NCI-H345 (cell line): Measurements from ENCODE around the gene NEK2.
"Not testable (repeated sequence)": the region's sequence is repeated elsewhere in the genome, so short reads cannot be mapped to it uniquely, and the experiment has no call there.

Experiments used
- DNase-seq: peaks from one replicate; lab custom pipeline; 2025; lab: John Stamatoyannopoulos, UW

The NEK2 gene

DNA sequence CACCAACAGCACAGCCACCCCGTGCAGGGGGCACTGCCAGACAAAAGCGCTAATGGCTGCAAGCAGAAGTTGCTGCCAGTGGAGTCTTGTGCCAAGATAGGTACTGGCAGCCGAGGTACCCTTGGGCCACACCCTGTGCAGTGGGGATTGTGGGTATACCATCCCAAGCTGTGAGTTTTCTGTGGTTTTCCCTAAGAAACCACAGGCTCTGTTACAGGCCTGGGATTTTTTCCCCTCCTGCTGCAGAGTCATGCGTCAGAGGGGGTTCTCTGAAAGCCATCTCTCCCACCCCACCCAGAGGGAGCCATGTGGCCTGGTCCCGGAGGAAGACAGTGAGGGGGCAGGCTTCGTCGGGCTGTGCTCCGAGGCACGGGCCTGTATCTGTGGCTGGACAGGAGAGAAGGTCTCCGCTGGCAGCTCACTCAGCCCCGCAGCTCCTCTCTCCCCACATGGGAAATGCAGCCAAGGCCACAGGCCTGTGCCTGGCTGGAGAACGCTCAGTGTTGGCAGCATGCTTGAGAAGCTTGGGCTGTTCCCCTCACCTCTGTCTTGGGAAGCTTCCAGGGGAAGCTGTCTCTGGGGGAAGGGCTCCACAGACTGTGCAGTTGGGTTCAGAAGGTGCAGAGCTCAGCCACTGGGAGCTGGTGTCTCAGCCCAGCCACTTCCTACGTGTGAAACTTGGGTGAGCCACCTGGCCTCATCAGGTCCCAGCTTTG, 42.5 kb downstream of the NEK2 start:
- DNase-seq: no peak

DNA sequence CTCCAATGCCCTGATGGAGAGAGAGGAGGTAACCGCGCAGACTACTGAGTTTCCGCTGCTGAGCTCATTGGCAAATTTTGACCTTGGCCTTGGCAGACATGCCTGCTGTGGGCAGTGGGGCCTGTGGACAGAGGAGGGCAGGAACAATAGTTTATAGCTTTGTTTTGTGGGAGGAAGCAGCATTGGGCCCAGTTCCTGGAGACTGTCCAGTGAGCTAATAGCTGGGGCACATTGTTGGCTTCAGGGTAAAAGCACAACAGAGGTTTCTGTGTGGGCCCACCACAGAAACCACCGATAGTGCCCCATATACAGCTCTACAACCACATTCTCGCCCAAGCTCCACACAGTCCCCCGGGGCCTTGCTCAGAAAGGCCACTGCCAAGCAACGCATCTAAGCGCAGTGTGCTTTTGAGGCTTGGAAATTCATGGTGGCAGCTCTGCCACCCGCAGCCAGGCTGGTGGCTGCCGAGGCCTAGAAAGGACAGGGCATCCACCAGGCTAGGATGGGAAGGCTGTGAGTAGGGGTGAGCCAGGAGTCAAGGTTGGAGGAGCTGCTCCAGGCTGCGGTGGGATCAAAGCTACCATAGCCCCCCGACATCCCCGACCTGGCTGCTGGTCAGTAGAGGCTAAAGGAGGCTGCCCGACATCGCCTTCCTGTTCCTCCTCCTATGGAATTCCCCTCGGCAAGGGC, 43.2 kb downstream of the NEK2 start:
- no peak for DNase-seq

DNA sequence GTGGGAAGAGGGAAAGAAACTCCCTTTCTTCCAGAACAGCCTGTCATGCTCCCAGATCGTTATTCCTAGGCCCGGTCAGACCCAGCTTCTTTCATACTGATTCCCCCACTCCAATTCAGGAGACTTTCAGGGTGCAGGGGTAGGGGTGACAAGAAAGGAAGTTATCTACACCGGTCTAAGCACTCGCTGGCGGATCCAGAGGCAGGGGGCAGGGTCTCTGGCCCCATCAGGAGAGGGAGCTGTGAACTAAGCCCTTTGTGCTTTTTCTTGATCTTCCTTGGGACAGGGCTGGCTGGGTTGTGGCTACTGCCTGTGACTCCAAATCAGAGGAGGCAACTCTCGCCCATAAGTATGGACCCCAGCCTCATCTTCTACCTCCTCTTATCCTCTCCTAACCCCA, 44.3 kb downstream of the NEK2 start:
- no peak for DNase-seq

DNA sequence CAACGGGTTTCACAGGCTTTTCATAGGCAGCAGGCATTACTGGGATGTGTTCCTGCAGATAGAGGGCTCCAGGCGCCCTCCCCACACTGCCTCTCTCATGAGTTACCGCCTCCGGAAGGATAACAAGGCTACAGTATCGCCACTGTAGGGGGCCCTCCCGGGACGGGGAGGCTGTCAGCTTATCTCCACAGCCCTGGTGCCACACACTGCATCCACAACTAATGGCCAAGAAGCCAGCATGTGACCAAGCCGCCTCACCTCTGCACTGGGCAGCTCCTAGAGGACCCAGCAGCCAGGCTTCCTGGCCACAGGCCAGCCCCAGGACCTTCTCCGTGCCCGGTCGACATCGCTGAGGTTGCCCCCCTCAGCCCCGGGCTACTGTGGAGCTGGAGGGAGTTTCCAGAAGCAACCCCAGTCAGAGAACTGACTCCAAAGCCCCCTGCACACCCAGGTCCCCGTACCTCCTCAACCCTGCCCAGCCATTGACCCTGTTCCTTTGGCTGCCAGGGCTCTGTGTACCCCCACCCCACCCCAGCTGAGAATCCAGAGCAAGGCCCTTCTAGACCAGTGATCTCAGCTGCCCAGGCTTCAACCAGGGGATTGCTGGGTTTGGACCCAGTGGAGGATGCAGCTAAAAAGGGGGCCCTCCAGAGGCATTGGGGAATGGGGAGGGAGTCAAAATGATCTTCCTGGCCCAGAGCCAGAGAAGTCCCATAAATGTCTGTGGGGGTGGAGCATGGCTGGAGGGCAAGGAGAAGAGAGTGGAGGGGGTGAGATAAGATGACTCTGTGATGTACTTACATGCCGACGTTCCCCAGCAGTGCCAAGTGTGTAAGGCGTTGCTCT, 45.0 kb downstream of the NEK2 start:
- no peak for DNase-seq

DNA sequence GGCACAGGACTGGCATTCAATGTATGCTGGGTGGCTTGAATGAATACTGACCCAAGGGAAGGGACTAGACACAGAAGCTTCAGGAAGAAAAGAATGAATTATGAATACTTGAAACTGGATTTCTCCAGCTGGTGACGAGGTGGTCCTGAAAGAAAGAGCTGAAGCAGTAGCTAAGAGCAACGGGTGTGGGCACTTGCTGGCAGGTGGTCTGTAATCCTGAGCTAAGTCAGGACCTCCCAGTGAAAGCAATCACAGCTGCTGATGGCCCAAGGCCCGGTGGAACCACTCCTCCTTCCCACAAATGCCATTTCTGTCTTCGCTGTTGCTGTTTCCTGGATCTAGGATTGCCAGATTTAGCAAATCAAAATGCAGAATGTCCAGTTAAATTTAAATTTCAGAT, 47.0 kb downstream of the NEK2 start:
- DNase-seq: no peak

DNA sequence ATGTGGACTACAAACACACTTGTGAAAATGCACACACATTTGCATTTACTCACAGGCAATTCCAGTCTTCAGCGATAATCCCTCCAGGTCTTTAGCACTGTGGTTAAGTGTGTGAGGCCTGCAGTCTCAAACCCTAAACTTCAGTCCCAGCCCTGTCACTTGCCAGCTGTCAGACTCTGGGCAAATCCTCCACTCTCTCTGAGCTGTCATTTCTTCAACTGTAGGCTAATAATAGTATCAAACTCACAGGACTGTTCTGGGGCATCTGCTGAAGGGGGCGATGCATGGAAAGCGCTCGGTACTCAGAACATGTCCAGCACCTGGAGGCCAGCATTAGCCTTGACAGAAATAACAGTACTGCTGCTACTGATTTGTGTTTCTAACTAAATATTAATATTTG, 48.2 kb downstream of the NEK2 start:
- DNase-seq: no peak

DNA sequence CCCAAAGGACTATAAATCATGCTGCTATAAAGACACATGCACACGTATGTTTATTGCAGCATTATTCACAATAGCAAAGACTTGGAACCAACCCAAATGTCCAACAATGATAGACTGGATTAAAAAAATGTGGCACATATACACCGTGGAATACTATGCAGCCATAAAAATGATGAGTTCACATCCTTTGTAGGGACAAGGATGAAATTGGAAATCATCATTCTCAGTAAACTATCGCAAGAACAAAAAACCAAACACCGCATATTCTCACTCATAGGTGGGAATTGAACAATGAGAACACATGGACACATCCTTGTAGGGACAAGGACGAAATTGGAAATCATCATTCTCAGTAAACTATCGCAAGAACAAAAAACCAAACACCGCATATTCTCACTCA, 49.6 kb downstream of the NEK2 start:
- DNase-seq: not testable (repeated sequence)

DNA sequence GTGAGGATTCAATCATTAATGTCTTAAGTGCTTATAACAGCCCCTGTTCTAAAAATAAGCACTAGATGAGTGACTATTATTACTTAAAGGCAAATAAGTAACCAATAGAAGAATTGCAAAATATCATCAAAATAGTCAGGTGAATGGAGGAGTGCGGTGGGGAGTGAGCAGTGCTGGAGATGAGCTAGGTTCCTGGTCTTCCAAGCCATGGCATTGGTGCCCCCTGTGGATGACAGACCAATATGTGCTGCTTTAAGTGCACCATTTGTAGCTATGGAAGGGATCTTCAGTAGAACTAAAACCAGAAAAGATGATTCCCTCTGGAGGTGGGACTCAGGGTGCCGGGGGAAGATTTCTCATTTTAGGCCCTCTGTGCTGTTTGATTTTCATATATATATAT, 50.4 kb downstream of the NEK2 start:
- DNase-seq: no peak

DNA sequence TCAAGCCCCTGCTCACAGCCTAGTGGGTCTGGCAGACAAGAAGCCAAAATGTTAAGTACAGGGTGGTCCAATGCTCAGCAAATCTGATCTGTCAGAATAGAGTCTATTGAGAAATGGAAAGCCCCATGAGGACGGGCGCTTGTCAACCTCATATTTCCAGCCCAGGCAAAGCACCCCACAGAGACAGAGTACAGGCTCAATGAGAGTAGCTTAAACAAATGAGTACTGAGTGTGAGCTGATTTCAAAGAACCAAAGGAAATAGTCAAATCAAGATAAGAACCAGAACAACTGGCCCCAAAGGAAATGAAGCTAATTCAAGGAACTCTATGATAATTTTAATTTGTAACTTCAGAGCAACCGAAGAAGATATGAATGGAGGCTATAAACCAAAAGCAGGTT, 51.9 kb downstream of the NEK2 start:
- no peak for DNase-seq

DNA sequence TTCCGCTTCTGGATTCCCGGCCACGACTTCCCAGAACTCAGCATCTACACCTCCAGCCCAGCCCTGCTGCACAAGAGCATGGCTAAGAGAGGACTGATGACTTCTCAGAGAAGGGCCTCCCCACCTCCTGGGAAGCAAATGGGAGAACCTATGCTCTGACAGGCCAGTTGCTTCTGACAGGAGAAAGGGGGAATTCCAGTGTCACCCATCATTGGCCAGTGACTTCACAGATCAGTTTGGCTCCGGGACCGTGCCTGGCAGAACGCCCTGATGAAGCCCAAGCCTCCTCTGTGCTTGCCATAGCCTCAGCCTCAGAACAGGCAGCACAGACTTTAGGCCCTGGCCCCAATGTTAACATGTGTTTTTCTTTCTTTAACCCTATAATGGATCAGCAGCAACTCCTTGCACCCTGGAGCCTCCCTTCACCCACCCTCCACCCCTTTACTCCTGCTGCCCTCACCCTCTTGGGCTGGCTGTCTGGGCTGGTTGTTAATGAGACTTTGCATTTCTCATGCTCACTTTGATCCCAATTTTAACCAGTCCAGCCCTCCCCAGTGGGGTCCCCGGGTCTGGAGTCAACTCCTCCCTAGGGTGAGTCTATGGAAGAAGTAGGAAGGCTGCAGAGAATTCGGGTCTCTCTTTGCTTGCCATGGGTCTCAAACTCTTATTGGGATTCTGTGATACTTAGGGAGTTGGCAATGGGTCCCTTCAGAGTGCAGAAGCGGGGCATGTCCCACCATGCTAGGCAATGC, 53.8 kb downstream of the NEK2 start:
- no peak for DNase-seq

DNA sequence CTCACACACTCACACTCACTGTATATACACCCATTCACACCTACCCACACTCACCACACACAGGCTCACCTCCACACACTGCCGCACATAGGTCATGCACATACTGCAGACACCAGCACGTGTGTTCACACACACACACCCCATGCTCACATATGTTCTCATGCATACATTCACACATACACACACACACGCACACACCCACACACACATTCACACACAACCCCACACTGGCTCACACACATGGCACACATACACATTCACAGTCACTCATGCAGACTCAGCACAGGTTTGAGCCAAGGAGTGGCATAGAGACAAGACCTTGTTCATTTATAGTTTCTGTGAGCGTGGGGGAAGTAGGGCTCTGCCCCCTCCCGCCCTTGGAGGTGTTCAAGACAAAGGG, 55.3 kb downstream of the NEK2 start:
- no peak for DNase-seq

DNA sequence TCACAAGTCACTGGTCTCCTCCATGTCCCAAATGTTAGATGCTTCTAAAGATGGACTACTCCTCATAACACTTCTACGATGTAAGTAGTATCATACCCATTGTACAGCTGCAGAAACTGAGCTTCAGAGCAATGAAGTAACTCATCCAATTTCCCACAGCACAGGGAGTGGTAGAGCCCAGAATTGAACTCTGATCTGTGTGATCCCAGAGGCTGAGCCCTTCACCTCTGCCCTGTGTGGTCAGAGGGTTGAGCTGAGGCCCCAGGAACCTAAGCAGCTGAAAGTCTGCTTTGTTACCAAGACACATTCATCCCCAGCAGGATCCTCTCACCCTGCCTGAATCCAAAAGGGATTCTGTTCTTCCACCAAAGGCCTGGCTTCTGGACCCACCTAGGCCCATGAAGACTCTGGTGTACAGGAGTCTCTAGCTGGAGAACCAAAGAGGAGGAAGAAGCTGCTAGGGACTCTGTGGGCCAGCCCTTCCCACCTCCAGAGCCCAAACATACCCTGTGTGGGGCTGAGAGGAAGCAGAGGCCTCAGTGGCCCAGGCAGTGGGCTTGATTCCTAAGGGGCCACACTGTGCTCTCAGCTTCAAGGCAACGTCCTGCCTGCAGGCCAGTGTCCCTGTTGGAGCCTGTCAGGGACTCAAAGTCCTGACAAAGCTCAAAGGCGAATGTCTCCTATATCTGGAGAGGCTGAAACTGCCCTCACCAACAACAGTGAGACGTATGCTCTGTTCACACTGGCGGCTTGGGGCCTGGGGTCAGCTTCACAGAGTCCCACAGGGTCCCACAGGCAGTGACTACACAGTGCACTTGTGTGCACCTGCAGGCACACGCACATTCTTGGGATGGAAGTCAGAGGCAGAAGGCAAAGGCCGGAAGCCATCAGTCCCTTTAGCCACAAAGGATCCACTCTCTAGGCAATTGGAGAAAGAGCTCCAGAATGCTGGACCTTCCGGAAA, 56.1 kb downstream of the NEK2 start:
- DNase-seq: no peak

DNA sequence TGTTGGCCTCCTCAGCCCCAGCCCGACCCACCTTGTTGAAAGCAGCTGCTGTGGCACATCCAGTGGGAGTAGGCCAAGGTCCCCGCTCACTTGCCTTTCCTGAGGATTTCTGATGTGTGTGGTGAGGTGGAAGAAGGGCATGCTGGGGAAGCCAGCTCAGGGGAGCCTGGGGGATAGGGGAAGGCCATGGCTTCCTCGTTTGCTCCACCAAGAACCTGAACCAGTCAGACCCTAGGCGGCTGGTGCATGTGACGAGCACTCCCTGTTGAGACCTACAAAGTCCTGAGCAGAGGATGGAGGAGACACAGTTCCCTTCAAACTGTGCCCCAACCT, 58.5 kb downstream of the NEK2 start:
- DNase-seq: no peak

DNA sequence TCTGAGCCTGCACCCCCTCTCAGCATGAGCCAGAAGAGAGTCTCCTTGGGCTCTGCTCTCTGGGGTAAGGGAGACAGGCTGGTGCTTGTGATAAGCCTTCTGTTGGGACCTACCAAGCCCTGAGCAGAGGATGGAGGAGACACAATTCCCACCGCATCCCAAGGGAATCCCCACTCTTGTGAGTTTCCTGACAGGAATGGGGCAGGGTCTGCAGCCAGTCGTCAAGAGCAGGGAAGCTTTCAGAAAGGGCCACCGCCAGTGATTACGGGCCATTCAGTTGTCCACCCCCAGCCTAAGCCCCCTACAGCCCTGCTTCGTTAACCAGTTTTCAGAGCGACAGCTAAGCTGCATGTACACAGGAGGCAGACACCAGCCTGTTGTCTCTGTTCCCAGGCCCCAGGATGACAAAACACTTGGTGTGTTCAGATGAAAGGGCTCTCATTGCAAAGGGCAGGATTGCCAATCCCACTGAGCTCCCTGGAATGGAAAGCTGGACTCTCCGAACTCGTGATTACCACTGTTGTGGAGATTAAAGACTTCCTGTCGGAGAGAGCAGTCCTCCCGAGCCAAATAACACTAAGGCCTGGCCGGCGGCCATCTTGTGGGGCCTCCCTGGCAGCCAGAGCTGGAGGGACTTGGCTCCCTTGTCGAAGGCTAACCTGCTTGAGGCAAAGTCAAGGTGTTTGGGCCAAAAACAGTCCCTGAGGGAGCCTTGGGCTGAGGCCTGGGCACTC, 59.0 kb downstream of the NEK2 start:
- no peak for DNase-seq

DNA sequence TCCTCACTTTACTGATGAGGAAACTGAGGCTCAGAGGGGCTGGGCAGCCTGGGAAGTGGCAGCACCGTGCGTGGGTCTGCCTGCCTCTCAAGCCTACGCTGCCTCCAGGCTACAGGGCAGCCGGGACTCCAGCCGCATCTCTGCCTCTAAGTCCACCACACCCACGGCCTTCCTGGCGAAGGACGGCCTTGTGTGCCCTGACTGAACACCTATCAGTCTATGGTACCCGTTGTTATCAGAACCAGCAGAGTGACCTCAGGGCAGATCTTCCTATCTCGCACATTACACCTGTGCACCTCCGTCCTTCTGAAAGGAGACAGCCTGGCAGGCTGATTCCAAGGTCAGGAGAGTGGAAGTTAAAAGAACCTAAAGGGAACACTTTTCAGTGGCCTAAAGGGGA, 60.8 kb downstream of the NEK2 start:
- no peak for DNase-seq

DNA sequence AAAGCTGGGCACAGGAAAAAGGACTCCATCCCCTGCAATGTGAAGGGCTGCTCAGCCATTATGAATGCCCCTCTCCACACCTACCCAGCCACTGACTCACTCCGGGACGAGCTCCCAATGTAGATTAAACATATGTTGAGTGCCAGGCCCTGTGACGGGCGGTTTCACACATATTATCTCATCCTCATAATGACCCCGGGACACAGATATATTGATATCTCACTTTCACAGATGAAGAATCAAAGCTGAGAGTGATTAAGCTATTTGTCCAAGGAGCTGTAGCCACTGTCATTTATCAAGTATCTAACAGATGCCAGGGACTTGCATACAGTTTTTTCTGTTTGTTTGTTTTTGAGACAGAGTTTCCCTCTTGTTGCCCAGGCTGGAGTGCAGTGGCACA, 61.5 kb downstream of the NEK2 start:
- no peak for DNase-seq

DNA sequence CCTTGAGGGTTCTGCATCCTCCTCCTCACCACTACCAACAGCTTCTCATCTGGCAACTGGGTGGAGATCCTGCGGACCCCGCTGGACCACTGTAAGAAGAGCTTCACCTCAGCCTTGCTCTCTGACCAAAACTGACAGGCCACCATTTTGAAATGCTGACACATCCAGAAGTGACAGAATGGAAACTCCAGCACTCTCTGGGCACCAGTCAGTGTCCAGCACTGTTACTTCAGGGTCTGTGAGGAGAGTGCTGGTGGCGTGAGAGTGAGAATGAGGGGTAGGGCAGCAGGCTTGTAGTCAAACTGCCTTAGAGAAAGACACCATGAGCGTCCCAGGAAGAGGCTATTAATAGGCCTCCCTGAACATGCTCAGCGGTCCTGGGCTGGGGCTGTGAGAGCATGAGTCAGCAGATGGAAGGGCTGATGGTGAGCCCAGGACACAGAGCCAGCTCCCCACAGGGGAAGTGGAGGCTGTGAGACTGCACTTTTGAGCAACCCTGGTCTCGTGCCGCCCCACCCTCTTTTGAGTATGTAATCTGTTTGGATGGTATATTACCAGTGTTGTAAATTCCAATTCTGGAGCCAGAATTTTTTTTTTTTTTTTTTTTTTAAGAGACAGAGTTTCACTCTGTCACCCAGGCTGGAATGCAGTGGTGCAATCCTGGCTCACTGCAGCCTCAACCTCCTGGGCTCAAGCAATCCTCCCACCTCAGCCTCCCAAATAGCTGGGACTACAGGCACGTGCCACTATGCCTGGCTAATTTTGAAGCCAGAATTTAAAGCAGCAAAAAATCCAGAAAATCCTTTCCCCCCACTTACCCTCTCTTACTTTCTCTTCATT, 62.1 kb downstream of the NEK2 start:
- DNase-seq: no peak

DNA sequence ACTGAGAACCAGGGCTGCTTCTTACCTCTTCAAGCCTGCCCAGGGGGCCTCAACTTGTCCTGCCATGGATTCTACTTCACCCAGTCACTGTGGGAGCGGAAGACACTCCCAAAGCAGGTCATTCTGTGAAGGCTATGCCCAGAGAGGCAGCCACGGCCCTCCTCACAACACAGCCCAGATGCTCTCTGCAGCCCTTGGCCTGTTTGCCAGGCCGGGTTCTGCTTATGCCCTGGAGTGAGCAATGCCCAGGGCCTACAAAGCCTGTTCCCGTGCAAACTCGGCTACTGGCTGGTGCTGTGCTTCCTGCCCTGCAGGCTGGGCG, 62.7 kb downstream of the NEK2 start:
- DNase-seq: no peak
